Erythroblast (primary cell): ENCODE results near the gene CD22.

Source experiments
- DNase-seq, 2 experiments: peaks; one replicate each; lab custom pipeline; 2025; lab: John Stamatoyannopoulos, UW
- GATA1 ChIP-seq: IDR thresholded peaks from 2 replicates; pipeline ENCODE4 v1.6.1; 2011; ENCODE audit warnings: low read depth, mild to moderate bottlenecking, control low read depth, low read length, moderate library complexity
- POLR2A ChIP-seq: IDR thresholded peaks from 2 replicates; pipeline ENCODE4 v1.6.1; 2011; ENCODE audit warnings: mild to moderate bottlenecking, low read length

CD22 gene

DNA sequence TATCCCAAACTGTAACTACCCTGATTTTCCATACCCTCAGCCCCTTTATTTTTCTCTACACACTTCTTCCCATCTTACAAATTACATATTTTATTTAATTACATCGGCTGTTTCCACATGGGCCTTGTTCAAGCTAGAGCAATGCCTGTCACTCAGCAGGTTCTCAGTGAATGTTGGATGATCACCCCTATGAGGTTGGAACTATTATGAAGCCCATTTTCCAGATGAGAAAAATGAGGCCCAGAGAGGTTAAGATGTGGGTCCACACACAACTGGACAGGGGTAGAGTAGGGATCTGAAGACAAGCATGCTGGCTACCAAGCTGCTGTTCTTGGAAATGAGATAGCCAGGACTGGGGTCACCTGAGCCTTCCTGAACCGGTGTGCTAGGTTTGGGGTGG lies 27.0 kb upstream of the CD22 start:
- no peak for DNase-seq
- TF ChIP-seq POLR2A: no peak
- TF ChIP-seq GATA1: no peak

- no peak for DNase-seq
- no peak for TF ChIP-seq GATA1
- TF ChIP-seq POLR2A: no peak
Observed at GRCh38 chr19:35302446-35302845, 26.5 kb upstream of the CD22 start.

DNA sequence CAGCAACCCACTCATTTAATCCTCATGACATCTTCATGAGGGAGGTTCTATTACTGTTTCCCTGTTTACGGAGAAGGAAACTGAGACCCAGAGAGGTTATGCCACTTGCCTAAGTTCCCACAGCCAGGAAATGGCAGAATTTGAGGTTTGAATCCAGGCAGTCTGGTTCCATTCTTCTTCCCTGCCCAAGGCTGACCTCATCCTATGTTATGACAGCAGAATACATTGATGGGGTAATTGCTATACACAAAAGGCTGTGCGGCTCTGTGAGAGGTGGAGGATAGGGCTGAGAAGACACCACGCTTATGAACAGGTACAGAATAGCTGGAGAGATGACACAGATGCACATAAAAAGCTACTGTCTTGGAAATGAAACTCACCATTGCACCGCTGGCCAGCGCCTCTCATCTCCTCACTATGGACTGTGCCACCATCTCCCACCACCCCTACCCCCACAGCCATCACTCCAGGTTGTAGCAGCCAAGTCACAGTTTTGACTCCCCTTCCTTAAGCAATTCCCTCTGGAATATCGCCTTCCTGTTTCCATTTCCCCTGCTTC lies 25.6 kb upstream of the CD22 start:
- no peak for DNase-seq
- TF ChIP-seq POLR2A (no peak), GATA1 (no peak)

DNA sequence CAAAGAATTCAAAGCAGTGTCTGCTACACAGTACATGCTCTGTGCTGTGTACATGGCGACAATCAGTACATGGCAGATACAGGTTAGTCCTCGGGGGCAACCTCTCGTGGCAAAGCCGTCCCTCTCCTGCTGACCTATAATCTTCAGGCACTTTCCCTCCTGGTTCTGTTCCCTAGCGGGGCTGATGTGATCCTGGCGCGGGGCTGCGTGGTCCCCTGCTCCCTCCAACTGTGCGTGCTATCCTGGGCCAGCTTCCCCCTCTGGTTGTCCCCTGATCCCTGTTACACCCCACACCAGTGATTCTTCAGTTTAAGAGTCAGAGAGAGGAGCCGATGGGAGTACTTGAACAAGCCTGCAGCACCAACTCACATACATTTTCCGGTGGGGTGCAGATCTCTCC lies 25.0 kb upstream of the CD22 start:
- no peak for TF ChIP-seq POLR2A
- TF ChIP-seq GATA1: no peak
- DNase-seq: no peak

GRCh38 chr19:35305181-35305580 lies 23.8 kb upstream of the CD22 start:
- no peak for DNase-seq
- no peak for TF ChIP-seq POLR2A
- no peak for TF ChIP-seq GATA1

- TF ChIP-seq GATA1 (no peak), POLR2A (no peak)
- DNase-seq: no peak
Observed at GRCh38 chr19:35306473-35307246, 22.3 kb upstream of the CD22 start.

DNA sequence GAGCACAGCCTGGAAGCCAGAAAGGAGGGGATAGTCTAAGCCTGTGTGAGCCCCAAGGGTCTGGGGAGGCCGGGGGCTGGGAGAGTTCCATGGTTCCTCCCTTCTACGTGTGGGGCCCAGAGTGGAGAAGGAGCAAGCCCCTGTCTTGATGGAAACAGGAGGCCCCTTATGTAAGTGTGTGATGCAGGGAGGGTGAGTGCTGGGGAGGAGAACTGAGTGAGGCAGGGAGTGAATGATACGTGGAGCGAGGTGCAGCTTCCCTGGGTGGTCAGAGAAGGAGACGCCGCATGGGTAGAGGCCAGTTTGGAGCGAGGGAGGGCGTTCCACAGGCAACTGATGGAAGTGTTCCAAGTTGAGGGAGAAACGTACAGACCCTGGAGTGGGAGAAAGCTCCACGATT lies 21.1 kb upstream of the CD22 start:
- DNase-seq: no peak
- TF ChIP-seq POLR2A: no peak
- TF ChIP-seq GATA1: no peak

GRCh38 chr19:35308910-35309309 lies 20.1 kb upstream of the CD22 start:
- DNase-seq: no peak
- TF ChIP-seq GATA1: no peak
- TF ChIP-seq POLR2A: no peak

DNA sequence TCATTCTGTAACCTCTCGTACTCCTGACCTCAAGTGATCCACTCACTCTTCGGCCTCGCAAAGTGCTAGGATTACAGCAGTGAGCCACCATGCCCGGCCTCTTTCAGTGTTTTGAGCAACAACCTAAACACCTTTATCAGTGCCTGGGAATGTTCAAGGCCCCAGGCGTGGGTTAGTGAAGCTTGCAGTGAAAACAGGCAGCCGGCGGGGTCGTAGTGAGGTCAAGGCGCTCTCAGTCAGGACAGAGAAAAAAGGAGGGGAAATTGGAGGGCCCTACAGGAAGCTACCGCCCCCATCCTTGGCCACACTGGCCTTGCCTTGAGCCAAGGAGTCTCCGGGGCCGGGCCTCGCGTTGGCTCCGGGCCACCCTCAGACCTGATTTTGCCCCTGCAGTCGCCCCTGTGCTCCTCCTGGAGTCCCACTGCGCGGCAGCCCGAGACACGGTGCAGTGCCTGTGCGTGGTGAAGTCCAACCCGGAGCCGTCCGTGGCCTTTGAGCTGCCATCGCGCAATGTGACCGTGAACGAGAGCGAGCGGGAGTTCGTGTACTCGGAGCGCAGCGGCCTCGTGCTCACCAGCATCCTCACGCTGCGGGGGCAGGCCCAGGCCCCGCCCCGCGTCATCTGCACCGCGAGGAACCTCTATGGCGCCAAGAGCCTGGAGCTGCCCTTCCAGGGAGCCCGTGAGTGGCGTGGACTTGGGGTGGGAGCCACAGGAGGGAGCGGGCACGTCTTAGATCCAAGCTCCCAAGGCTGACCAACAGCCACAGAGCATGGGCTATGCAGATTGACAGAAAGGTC lies 19.3 kb upstream of the CD22 start:
- no peak for DNase-seq
- TF ChIP-seq GATA1: no peak
- no peak for TF ChIP-seq POLR2A

GRCh38 chr19:35310331-35310730 lies 18.7 kb upstream of the CD22 start:
- DNase-seq: no peak

DNA sequence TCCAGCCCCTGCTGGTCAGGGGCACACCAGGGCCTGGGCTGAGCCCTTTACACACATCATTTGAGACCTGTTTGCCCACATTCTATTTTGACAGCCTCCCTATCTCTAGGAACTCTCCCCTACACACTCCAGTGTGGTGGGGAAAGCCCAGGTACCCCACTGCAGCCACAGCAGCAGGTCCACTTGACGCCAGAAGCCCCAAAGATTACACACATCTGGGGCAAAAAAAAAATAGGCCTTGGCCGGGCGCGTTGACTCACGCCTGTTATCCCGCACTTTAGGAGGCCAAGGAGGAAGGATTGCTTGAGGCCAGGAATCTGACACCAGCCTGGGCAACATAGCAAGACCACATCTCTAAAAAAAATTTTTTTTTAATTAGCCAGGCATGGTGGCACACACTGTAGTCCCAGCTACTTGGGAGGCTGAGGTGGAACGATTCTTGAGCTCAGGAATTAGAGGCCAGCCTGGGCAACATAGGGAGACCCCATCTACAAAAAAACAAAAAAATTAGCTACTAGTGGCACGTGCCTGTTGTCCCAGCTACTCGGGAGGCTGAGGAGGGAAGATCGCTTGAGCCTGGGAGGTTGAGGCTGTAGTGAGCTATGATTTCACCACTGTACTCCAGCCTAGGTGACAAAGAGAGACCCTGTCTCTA lies 18.0 kb upstream of the CD22 start:
- DNase-seq: no peak
- TF ChIP-seq POLR2A: no peak
- TF ChIP-seq GATA1: no peak

More at GRCh38 chr19:35310331-35310730, 18.7 kb upstream of the CD22 start:
- no peak for TF ChIP-seq GATA1
- TF ChIP-seq POLR2A: no peak

GRCh38 chr19:35311901-35312665 lies 16.9 kb upstream of the CD22 start:
- TF ChIP-seq GATA1 (no peak), POLR2A (no peak)
- DNase-seq: no peak

- TF ChIP-seq GATA1 (no peak), POLR2A (no peak)
- no peak for DNase-seq
Observed at GRCh38 chr19:35313587-35313986, 15.4 kb upstream of the CD22 start.

DNA sequence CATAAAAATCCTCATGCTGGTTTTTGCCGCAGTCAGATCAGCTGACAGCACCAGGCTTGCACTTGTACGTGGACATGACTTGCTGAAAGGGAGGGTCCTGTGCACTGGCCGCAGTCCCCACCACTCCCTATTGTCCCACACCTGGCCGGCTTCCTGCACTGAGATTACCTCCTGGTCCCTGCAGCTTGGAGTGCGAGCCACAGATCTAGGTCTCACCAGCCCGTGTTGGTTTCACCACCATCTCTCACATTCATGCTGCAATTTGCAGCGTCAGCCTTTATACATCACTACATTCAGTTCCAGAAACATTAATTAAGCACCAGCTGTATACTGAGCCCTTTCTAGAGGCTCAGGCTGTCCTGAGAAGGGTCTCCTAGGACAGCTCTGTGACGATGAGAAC lies 15.0 kb upstream of the CD22 start:
- TF ChIP-seq GATA1 (no peak), POLR2A (no peak)
- DNase-seq: no peak
